ENCODE measurements around the gene MACF1. TPM values are rescaled to one million over a fixed set of nuclear protein-coding genes. Genes with fewer than 3 reads are reported as not detected.

Gene MACF1
- total RNA-seq, 4 donors from 2014 or later: 82.1 to 247 (median 154) TPM

DNA sequence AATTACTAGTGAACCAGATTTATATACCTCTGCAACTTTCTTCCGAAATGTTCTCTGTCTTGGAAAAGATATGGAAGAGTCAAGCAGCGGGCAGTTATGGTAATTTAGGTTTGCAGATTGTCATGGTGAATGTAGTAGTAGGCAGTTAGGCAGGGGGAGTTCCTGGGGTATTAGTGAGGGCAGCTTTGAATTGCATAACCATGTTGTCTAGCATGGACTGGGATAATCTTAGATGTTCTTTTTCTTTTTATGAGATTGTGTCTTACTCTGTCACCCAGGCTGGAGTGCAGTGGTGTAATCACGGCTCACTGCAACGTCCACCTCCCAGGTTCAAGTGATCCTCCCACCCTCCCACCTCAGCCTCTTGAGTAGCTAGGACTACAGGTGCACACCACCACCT, 25.0 kb downstream of the MACF1 start:
- no peak for DNase-seq
- Histone ChIP-seq H3K9me3 (no peaks in the 10 kb centered on the region), H3K4me1 (peaks cover 0 to 23% (median 8%) of the 10 kb centered on the region in 3 donors), H3K4me3 (no peak overlapping the region), H3K27me3 (no peaks in the 10 kb centered on the region), H3K36me3 (peaks cover 0 to 9% (median 0%) of the 10 kb centered on the region in 3 donors), H3K27ac (no peak overlapping the region)
- TF ChIP-seq, protein P1, sequence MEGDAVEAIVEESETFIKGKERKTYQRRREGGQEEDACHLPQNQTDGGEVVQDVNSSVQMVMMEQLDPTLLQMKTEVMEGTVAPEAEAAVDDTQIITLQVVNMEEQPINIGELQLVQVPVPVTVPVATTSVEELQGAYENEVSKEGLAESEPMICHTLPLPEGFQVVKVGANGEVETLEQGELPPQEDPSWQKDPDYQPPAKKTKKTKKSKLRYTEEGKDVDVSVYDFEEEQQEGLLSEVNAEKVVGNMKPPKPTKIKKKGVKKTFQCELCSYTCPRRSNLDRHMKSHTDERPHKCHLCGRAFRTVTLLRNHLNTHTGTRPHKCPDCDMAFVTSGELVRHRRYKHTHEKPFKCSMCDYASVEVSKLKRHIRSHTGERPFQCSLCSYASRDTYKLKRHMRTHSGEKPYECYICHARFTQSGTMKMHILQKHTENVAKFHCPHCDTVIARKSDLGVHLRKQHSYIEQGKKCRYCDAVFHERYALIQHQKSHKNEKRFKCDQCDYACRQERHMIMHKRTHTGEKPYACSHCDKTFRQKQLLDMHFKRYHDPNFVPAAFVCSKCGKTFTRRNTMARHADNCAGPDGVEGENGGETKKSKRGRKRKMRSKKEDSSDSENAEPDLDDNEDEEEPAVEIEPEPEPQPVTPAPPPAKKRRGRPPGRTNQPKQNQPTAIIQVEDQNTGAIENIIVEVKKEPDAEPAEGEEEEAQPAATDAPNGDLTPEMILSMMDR (IDR thresholded peaks at IDR 0.05): no peak
- TF ChIP-seq POLR2A (IDR thresholded peaks at IDR 0.05): no peak
- 89 to 98% methylated on average over 4 of the region's 4 CpGs for WGBS, 2 donors
- intact Hi-C loops (cut with DNase I): no loop called here

DNA sequence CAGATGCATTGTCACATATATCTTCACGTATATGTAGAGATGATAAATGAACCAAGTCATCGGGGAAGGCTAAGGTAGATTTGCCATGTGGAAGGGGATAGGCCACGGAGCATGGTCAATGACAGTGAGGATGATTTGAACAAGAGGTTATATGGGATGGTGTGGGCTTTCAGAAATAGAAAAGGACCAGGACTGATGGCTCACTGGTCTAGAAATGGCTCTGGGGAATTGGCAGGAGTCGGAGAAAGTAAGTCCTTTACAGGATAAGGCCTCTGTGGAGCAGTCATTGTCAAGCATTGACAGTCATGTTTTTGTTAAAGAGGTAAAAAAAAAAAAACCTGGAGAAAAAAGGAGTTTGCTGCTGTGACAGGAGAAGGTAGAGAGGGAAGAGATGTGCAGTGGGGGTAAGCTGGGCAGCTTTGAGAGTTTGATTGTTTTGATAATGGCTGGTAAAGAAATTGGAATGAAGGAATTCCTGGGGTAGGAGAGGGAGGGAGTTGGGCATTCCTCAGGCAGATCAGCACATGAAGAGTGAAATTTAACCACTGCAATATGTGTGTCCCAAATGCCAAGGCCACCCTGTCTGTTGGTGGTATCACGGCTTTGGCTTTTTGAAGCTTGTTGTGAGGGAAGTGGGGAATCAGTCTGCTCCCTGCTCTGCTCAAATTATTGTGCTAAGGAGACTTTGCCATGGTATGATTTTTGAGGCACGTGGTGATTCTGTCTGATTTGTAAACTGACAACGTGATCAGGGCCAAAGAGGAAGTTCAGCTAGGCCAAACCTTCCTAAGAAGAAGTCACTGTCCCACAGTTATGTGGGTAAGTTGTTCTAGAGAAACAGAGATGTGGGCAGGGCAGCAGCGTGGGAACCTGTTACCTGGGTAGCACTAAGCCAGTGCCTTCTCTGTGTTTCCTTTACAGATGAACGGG, 26.0 kb downstream of the MACF1 start:
- Histone ChIP-seq H3K4me1 (peaks cover 0 to 27% (median 8%) of the 10 kb centered on the region in 3 donors), H3K9me3 (no peaks in the 10 kb centered on the region), H3K27ac (peak overlapping the region in 3 of 4 donors; percentile 42 to 75 (median 44)), H3K27me3 (no peaks in the 10 kb centered on the region), H3K36me3 (peaks cover 0 to 9% (median 0%) of the 10 kb centered on the region in 3 donors), H3K4me3 (no peak overlapping the region)
- no peak for DNase-seq
- WGBS, 2 donors: 60 to 70% methylated on average over 9 of the region's 9 CpGs
- intact Hi-C loops (cut with DNase I): no loop called here
- TF ChIP-seq, protein P1 (IDR thresholded peaks at IDR 0.05): no peak
- no peak for TF ChIP-seq POLR2A (IDR thresholded peaks at IDR 0.05)

DNA sequence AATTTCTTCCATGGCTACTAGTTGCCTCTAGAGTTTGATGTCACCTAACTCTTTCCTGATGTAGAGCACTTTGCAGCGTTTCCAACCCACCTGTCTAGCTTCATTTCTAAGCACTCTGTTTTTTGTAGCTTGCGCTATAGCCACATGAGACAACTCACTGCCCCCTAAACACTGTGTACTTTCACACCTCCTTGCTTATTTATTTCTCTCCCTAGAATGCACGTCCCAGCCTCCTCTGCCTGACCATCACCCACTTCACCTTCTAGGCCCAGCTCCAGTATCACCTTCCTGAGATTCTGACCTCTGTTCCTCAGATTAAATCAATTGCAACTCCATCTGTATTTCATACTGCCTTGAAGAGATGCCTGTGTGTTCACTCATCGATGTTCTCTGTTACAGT, 32.5 kb downstream of the MACF1 start:
- Histone ChIP-seq H3K27me3 (no peaks in the 10 kb centered on the region), H3K9me3 (no peaks in the 10 kb centered on the region), H3K4me3 (no peak overlapping the region), H3K4me1 (peaks cover 0 to 22% (median 0%) of the 10 kb centered on the region in 3 donors), H3K27ac (no peak overlapping the region), H3K36me3 (peaks cover 0 to 25% (median 0%) of the 10 kb centered on the region in 3 donors)
- WGBS, 2 donors: 86 to 87% methylated on average over 4 of the region's 4 CpGs
- DNase-seq: no peak
- intact Hi-C loops (cut with DNase I): no loop called here
- TF ChIP-seq, protein P1 (IDR thresholded peaks at IDR 0.05): no peak
- no peak for TF ChIP-seq POLR2A (IDR thresholded peaks at IDR 0.05)

DNA sequence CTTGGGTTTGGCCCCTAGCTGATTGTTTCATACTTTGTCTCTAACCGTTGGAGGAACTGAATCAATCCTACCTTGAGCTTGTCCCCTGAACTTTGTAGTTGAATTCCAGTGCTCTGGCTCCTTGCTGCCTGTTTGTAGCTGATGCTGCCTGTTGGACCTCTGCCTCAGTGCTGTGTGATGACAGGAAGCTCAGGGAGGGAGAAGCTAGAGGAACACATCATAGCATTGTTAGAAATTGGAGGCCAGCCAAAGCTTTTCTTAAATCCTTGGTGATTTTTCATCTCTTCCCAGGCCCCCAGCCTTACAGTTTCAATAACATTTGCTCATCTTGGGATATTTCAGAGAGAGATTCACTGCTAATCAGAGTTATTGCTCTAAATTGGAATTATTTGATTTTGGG, 34.0 kb downstream of the MACF1 start:
- Histone ChIP-seq H3K27ac (no peak overlapping the region), H3K4me1 (peaks cover 0 to 22% (median 0%) of the 10 kb centered on the region in 3 donors), H3K4me3 (no peak overlapping the region), H3K36me3 (peaks cover 0 to 17% (median 0%) of the 10 kb centered on the region in 3 donors), H3K27me3 (no peaks in the 10 kb centered on the region), H3K9me3 (no peaks in the 10 kb centered on the region)
- no peak for TF ChIP-seq POLR2A (IDR thresholded peaks at IDR 0.05)
- TF ChIP-seq, protein P1 (IDR thresholded peaks at IDR 0.05): no peak
- WGBS, 2 donors: 17 to 71% methylated on average over 1 of the region's 1 CpG
- intact Hi-C loops (cut with DNase I): no loop called here
- no peak for DNase-seq

DNA sequence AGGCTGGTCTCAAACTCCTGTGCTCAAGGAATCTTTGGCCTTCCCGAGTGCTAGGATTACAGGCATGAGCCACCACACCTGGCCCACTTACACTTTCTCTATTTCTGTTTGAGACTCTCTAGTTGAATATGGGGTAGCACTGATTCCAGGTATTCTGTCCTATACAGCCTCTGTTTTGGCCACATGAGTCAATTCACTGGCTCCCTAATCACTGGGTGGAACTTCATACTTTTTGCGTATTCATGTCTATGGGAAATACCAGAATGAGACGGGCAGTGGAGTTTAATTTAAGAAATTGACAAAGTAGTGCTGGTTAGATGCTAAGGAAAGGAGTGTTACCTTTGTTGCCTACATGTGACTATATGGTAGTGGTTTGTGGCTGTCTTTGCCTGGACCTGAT, 35.5 kb downstream of the MACF1 start:
- no peaks in the 10 kb centered on the region for H3K9me3 ChIP-seq
- TF ChIP-seq, protein P1 (IDR thresholded peaks at IDR 0.05): no peak
- no peak for TF ChIP-seq POLR2A (IDR thresholded peaks at IDR 0.05)
- H3K4me3 ChIP-seq: no peak overlapping the region
- no peaks in the 10 kb centered on the region for H3K27me3 ChIP-seq
- 73 to 100% methylated on average over 3 of the region's 3 CpGs for WGBS, 2 donors
- intact Hi-C loops (cut with DNase I): no loop called here
- H3K4me1 ChIP-seq: peaks cover 0 to 22% (median 0%) of the 10 kb centered on the region in 3 donors
- H3K36me3 ChIP-seq: peaks cover 0 to 16% (median 0%) of the 10 kb centered on the region in 3 donors
- no peak for DNase-seq
- H3K27ac ChIP-seq: no peak overlapping the region
